Measurements from ENCODE around the gene PRKCA.
"Not testable (repeated sequence)": the region's sequence is repeated elsewhere in the genome, so short reads cannot be mapped to it uniquely, and the experiment has no call there.

The PRKCA gene

DNA sequence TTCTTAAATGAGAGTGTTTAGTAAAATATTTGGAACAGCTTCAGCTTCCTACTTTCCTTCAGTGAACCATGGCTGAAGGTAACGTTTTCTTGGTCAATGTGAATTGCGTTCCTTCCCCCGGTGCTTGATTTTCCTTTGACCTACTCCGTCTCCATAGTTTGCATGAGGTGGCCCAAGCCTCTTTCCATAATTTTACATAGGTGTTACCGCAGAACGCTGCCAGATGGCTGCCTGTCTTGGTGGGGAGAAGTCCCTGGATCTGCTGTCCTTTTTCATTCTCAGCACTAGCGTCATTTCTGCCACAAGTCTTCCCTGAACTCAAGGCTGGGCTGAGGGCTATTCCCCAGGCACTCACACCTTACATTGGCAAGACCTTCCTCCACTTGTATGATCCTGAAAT, 178.4 kb downstream of the PRKCA start:
- no peak for DNase-seq (ENCODE audit: low read depth in 1 of 2, low spot score in 1 of 2)

DNA sequence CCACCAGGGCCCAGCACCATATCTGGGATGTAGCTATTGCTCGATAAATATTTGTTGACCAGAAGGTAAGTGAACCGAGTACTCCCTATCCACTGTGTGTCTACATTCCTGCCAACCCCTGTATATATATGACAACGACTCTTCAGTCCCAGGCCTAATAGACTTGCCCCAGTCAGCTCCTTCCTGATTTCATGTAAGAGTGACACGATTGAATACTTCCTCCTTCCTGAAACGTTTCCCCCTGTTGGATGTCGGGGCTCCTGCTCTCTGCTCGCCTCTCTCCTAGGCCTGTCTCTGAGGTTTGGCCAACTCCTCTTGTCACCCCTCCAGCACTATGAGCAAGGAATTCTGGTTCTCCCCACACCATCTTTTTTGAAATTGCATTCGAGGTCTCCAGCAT, 178.9 kb downstream of the PRKCA start:
- DNase-seq (ENCODE audit: low read depth in 1 of 2, low spot score in 1 of 2), result no peak

DNA sequence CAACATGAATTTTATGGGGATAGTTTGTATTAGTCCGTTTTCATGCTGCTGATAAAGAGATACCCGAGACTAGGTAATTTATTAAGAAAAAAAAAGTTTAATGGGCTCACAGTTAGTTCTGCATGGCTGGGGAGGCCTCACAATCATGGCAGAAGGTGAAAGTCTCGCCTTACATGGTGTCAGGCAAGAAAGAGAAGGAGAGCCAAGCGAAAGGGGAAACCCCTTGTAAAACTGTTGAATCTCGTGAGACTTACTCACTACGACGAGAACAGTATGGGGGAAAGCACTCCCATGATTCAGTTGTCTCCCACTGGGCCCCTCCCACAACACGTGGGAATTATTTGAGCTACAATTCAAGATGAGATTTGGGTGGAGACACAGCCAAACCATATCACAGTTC, 181.5 kb downstream of the PRKCA start:
- DNase-seq (ENCODE audit: low read depth in 1 of 2, low spot score in 1 of 2), result no peak

DNA sequence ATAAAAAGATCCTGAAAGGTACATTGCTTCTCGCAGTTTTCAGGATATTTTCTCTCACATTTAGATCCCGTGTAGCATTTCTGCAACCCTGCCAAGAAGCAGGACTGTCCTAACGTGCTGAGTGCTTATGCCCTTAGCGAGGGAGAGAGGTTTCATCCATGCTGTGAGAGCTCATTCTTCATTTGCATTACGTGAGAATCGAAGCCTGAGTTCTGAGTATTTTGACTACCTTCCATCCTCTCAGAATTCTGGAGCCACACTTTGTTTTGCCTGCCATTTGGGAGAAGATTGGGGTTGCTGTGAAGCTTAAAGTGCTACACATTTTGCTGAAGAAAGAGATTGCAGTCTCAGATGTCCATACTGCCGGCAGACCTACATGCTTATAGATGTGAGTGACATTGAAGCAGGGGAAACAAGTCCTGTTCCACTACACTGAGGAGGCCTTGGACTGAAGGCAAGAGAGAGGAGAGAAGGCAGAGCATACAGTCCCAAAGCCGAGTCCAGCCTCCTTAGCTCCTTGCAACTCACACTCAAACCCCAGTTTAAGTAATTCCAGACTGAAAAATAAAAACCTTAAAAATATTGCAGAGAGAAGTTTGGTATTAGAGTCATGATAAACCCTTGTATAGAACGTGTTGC, 183.0 kb downstream of the PRKCA start:
- no peak for DNase-seq (ENCODE audit: low read depth in 1 of 2, low spot score in 1 of 2)

DNA sequence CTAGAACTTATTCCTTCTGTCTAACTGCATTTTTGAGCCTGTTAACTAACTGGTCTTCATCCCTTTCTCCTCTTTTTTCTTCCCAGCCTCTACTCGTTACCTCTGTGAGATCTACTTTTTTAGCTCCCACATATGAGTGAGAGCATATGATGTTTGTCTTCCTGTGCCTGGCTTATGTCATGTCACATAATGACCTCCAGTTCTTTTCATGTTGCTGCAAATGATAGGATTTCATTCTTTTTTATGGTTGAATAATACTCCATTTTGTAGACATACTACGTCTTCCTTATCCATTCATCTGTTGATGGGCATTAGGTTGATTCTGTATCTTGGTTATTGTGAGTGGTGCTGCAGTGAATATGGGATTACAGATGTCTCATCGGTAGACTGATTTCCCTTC, 184.7 kb downstream of the PRKCA start:
- DNase-seq (ENCODE audit: low read depth in 1 of 2, low spot score in 1 of 2), result no peak

DNA sequence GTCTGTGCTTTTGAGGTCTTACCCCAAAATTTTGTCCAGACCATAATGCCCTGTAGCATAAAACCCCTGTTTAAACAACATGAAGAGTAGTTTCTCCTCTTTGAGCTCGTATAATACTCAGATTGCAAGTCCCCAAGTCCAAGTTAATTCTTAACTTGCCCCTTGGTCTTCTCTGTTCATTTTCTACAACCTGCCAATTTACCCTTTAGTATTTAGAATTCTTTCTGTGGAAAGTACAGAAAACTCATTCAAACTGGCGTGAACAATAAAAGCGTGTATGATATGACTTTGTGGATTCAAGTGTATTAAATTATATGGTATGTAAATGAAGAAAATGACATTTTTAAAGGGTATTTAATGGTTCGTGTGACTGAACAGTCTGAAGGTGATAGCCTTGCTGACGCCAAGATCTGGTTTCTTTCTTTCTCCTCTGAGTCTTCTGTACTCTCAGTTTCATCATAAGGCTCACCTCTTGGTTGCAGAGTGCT, 185.6 kb downstream of the PRKCA start:
- no peak for DNase-seq (ENCODE audit: low read depth in 1 of 2, low spot score in 1 of 2)

DNA sequence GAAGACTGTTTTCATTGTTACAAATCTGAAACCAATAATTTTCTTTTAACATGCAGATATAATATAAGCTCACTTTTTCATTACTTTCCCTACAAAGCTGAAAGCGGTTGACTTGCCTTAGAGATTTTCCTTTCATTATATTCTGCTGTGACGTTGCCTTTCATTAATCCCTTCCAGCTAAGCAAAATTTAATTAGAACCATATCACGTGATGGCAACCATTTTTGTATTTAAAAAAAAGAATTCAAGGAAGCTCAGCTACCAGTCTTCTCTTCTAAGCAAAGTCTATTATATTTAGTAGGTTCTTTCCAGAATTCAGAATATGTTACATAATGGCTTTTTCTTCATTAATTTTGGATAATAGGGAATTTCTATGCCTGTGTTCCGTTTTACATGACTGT, 186.5 kb downstream of the PRKCA start:
- no peak for DNase-seq (ENCODE audit: low read depth in 1 of 2, low spot score in 1 of 2)

DNA sequence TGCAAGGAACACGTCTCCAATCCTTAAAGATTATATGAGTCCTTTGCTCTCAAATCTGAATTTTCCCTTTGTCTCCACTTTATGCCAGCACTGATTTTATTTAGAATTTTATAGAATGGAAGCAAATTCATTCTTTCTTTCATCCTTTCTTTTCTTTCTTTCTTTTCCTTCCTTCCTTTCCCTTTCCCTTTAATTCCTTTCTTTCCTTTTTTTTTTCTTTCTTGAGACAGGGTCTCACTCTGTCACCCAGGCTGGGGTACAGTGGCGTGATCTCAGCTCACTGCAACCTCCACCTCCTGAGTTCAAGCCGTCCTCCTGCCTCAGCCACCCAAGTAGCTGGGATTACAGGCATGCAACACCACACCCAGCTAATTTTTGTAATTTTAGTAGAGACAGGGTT, 187.2 kb downstream of the PRKCA start:
- DNase-seq (ENCODE audit: low read depth in 1 of 2, low spot score in 1 of 2), result not testable (repeated sequence)

DNA sequence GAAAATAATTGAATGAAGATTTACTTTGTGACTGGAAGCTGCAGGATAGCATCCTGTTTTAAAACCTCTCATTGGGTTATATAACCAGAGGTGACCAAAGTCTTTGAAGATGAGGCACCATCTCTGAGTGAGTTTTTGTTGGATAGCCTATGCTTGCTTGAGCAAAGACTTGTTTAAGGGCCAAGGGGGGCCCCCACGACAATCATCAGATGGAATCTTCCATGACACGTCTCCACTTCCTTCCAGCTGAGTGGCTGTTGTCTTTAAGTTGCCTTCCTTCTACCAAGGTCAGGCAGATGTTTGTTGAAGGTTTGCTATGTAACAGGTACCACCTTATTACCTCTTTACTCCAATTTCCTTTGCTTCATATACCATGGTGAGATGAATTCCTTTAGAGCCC, 188.8 kb downstream of the PRKCA start:
- no peak for DNase-seq (ENCODE audit: low read depth in 1 of 2, low spot score in 1 of 2)

DNA sequence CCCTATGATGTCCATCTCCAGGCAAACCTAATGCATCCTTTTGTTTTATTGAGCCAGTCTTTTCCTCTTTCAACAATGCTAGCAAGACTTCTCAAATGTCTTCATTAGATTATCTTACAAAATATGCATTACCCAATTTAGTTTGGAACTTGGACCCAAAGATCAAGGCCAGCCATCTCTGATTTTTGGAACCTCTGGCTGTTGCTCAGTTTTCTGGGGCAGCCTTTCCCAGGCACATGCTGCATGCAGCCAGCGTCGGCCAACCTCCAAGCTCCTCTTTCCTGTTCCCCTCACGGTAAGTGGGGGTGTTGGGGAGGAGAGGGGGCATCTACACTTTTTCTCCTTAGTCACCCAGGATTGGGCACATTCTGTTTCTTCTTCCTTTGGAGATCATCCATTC, 189.3 kb downstream of the PRKCA start:
- no peak for DNase-seq (ENCODE audit: low read depth in 1 of 2, low spot score in 1 of 2)

DNA sequence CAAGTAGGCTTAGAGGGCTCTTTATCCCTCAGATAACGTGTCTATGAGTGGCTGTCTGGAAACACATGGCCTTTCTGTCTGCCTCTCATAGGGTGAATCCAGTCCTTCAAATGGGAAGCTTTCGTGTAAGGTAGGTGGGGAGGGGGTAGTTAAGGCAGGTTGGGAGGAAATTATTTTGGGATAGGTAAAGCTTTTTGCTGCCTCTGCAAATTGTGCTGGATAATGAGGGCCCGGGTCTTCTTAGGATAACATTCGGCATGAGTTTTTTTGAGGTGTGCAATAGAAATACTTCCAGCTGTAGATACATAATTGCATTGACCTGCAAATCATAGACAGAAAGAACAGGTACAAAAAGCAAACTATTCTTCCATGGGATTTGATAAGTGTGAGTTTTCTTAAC, 189.7 kb downstream of the PRKCA start:
- no peak for DNase-seq (ENCODE audit: low read depth in 1 of 2, low spot score in 1 of 2)

DNA sequence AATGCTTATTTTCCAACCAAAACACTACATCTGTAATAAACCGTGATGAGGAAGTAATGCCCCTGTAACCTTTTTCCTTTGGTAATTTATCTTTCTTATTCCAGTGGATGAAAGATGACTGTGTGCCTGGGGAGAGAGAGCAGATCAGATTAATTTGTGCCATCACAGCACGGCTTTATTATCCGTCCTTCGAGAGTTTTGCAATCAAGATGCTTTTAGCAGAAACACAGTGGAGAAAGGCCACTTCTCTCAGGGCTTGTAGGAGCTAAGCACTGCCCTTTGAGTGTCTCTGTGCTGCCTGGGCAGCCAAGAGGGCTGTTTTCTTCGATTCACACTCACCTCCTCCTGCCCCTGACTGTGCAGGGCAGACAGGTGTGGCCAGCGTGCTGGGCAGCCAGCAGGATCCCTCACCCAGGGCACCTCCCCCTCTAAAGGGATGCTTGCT, 190.2 kb downstream of the PRKCA start:
- no peak for DNase-seq (ENCODE audit: low read depth in 1 of 2, low spot score in 1 of 2)

DNA sequence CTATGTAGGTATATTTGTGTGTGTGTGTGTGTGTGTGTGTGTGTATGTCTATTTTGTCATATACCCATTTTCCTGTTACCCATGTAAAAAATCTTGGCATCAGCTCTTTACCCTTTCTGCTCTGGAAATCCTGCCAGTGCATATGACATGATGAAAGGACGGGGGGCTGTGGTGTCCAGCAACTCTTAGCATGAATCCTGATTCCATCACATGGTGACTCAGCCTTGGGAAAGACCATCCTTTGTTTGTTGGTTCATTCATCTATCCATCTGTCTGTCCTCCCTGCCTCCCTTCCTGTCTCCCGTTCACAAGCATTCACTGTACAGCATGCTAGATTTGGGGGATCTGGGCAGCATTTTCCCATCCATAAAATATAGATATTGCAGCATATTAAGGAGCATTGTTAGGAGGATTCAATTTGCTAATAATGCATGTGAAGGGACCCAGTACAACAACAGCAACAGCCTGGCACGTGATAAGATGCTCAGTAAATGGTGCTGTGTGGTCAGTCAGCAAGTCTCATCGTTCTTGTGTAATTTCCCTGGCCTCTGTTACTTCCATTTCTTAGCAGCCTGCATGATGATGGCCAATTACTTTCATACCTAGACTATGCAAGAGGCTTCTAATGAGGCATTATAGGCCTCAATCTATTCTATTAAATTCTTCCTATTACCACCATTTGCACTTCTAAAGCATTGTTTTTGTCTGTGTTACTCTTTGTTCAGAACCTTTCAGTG, 191.0 kb downstream of the PRKCA start:
- no peak for DNase-seq (ENCODE audit: low read depth in 1 of 2, low spot score in 1 of 2)

DNA sequence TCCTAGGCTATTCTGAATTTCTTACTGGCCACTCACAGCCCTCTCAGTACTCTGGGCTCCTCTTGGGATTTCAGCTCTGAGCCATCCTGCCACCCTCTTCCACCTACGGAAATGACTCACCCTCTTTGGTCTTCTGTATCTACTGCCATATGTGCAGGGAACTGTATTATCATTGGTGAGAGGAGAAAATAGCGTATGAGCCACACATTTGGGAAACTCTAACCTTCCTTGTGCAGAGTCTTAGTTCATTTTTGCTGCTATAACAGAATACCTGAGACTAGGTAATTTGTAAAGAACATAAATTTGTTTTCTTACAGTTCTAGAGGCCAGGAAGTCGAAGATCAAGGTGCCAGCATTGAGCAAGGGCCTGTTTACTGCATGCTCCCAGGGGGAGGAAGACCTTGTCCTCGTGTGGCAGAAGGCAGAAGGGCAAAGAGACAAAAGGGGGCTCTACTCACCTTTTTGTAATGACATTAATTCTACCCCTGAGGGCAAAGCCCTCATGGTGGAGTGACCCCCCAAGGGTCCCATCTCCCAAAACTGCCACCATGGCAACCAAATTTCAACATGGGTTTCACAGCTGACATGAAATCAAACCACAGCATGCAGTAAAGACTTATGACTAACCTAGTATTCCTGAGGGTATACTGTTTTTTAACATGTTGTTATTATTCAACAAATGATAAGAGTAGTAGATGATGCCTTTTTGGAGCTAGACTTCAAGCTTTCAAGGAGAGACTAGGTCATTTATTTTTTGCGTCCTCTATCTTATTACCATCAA, 191.8 kb downstream of the PRKCA start:
- DNase-seq (ENCODE audit: low read depth in 1 of 2, low spot score in 1 of 2), result no peak

DNA sequence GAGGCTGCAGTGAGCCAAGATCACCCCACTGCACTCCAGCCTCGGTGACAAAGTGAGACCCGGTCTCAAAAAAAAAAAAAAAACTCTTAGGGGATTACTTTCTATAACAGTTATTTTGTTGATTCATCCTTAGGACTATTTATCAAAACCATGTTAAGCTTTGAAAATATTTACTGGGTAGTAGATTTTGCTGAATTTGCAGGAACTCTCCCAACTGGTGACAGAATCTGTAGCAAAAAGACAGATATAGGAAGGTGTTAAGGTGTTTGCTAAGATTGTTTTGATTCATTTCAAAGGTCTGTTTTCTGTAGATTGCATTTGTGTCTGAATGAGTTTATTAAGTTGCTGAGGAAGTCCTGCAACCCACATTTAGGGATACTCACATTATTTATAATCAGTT, 192.6 kb downstream of the PRKCA start:
- no peak for DNase-seq (ENCODE audit: low read depth in 1 of 2, low spot score in 1 of 2)

DNA sequence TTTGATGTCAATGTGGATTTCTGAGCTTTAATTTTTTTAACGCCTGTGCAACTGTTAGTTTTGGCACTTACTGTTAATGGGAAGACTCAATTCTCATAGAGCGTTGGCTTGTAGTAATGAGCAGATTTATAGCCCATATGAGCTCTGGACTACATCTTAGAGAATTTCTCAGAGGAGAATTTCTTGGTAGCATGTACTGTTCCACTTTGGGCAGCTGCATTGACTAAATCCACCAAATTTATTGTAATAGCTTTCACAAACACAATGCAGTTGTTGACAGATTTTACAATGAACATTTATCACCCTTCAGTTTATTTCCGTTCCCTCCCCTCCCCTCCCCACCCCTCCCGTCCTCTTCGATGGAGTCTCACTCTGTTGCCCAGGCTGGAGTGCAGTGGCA, 193.9 kb downstream of the PRKCA start:
- no peak for DNase-seq (ENCODE audit: low read depth in 1 of 2, low spot score in 1 of 2)

DNA sequence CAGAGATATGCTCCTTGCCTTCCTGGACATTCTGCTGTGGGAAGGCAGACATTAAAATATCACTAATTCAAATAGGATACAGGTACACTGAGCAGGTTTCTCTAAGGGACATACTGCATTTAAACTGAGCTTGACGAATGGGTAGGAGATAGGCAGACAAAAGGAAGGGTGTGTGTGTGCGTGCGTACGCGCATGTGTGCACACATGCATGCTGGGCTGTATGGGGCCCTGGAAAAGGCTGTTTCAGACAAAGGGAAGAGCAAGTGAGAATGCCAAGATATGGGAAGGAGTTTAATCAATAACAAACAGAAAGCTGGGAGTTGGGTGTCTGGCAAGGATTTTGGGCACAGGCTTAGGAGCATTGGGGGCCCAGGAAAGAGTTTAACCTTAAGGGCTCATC, 196.2 kb downstream of the PRKCA start:
- no peak for DNase-seq (ENCODE audit: low read depth in 1 of 2, low spot score in 1 of 2)

DNA sequence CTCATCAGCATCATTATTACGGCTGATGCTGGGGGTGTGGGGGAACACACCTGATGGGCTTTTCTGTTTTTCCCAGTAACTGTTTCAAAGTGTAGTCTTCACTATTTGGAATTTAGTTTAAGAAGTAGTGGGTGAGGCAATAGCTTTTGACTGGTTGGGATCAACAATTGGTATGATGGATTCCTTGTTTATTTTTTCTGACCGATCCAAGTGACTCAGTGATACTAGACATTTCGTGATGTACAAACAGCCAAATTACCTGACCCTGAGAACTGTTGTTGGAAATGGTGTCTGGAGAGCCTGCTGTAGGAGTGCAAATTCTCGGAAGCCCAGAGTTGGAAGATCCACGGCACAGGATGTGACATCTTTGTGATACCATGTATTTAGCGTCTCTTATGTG, 204.2 kb downstream of the PRKCA start:
- DNase-seq (ENCODE audit: low read depth in 1 of 2, low spot score in 1 of 2), result no peak

DNA sequence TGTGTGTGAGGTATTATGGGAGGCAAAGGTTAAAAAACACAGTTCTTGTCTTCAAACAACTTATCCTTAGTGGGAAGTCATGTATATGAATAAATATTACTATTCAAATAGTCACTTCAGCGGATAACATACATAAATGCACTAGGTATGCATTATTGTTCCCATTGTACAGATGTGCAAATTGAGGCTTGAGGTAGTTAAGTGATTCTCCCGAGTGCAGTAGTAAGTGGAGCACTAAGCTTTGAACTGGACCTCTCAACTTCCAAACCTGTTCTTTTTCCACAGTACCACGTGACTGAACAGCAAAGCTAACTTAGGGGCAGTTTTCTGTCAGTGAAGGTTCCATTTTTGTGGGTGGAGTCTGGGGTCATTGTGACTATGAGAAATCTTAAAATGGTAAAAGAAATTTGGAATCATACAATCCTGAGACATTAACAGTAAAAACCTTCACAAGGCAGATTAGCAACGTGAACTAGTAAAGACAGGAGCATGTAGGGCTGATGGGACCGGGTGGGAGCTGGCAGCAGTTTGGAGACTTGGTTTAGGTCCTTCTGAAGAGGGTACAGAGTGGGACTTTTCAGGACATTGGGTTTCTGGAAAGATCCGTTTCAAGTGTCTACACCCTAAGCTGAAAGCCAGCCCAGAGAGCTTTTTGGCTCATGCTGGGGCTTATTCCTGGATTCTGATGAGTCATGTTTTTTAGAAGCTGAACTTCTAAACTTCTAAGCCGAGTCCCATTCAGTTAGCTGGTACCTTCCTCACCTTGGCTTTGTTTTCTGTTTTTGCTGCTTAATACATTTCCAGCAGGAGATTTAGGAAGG, 204.9 kb downstream of the PRKCA start:
- DNase-seq (ENCODE audit: low read depth in 1 of 2, low spot score in 1 of 2), result no peak

DNA sequence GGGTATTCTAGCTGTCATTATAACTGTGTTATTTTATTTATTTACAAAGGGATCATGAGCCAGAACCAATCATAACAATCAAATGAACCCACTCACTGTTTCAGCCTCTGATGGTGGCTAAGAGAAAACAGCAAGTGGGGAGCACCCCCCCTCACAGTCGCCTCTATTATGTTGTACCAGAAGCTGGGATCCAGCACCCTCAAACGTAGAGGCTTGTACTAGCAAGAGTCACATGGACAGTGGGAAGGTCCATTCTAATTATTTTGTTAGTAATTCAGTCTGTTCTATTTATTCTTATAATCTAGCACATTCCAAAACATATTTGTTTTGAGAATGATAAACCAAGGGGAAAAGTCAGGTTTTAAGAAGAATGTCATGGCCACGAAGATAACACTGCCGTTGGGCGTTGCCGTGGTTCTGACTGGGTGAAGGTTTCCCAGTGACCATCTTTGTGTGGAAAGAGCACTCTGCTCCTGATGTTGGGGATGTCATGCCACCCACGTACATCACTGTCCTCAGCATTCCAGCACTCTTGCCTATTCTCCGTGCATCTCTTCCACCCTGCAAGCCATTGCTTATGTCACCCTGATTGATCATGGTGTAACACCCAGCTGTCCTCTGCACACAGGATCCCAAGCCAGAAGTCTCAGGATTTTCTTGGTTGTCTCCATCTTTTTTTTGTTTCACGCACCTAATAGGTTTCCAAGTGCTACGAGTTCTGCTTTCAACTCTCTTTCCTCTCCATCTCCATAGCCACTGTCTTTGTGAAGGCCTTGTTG, 205.8 kb downstream of the PRKCA start:
- no peak for DNase-seq (ENCODE audit: low read depth in 1 of 2, low spot score in 1 of 2)

Measured in stimulated activated CD4-positive, alpha-beta T cell treated with anti-CD3 and anti-CD28 coated beads, Interleukin-15, amount 100 ng/mL, for 1 hour (primary cell).